Liver (tissue), 9 donors: ENCODE measurements around the gene C9orf50. TPM values are rescaled to one million over a fixed set of nuclear protein-coding genes. Genes with fewer than 3 reads are reported as not detected.

Source experiments
- DNase-seq: peaks from one replicate; pipeline ENCODE4 v3.0.0-alpha.2; 2017; ENCODE audit warnings: low spot score
- H3K27ac ChIP-seq, 2 donors: one replicate each; pipeline ENCODE4 v1.7.0; 2013; ENCODE audit warnings: inconsistent platforms in 2 of 2, low read length in 2 of 2, control low read depth in 1 of 2, low read depth in 1 of 2, mild to moderate bottlenecking in 1 of 2
- H3K27me3 ChIP-seq, 4 donors: one replicate each; pipeline versions ENCODE4 v1.6.1 to v1.7.0; 2013; ENCODE audit warnings: low read length in 3 of 4, inconsistent platforms in 1 of 4, mild to moderate bottlenecking in 1 of 4, moderate library complexity in 1 of 4; ENCODE audit not compliant: control insufficient read depth in 4 of 4, insufficient read depth in 4 of 4
- H3K36me3 ChIP-seq, 4 donors: one replicate each; pipeline versions ENCODE4 v1.6.1 to v1.7.0; 2013; ENCODE audit warnings: low read length in 3 of 4, mild to moderate bottlenecking in 3 of 4, low read depth in 1 of 4, moderate library complexity in 1 of 4; ENCODE audit not compliant: control insufficient read depth in 4 of 4, insufficient read depth in 3 of 4
- H3K4me1 ChIP-seq, 4 donors: one replicate each; pipeline versions ENCODE4 v1.6.1 to v1.7.0; 2013; ENCODE audit warnings: low read length in 3 of 4, mild to moderate bottlenecking in 3 of 4, moderate library complexity in 1 of 4; ENCODE audit not compliant: control insufficient read depth in 4 of 4, insufficient read depth in 4 of 4
- H3K4me3 ChIP-seq, 3 donors: one replicate each; pipeline versions ENCODE4 v1.6.1 to v1.7.0; 2013; ENCODE audit warnings: low read length in 3 of 3, control low read depth in 1 of 3, low read depth in 1 of 3, mild to moderate bottlenecking in 1 of 3
- H3K9ac ChIP-seq, 2 donors: one replicate each; pipeline ENCODE4 v1.7.0; 2013; ENCODE audit warnings: low read length in 2 of 2, mild to moderate bottlenecking in 2 of 2, moderate library complexity in 2 of 2, control low read depth in 1 of 2, low read depth in 1 of 2
- H3K9me3 ChIP-seq, 4 donors: one replicate each; pipeline versions ENCODE4 v1.6.1 to v1.7.0; 2013; ENCODE audit warnings: low read length in 3 of 4; ENCODE audit not compliant: control insufficient read depth in 4 of 4
- ATF3 ChIP-seq: IDR thresholded peaks from 2 replicates; pipeline ENCODE4 v1.6.1; 2016; ENCODE audit warnings: antibody characterized with exemption
- CTCF ChIP-seq: fragments of 150-350 bp; IDR thresholded peaks from 2 replicates; pipeline ENCODE4 v1.5.1; 2017; ENCODE audit warnings: improper control_type of control experiment, low read depth, low read length; ENCODE audit not compliant: missing input control
- EGR1 ChIP-seq, 2 donors: IDR thresholded peaks; 2 replicates each; pipeline ENCODE4 v1.6.1; 2016 to 2018; ENCODE audit warnings: antibody characterized with exemption in 2 of 2, low read depth in 2 of 2
- FOXA1 ChIP-seq: IDR thresholded peaks from 2 replicates; pipeline ENCODE4 v1.6.1; 2016; ENCODE audit warnings: antibody characterized with exemption
- GABPA ChIP-seq, 2 donors: IDR thresholded peaks in 1 of 2; conservative IDR thresholded peaks in 1 of 2; 2 replicates each; pipeline ENCODE4 v1.6.1; 2016; ENCODE audit warnings: antibody characterized with exemption in 2 of 2, mild to moderate bottlenecking in 1 of 2, moderate library complexity in 1 of 2
- HNF4A ChIP-seq, 2 donors: conservative IDR thresholded peaks; 2 replicates each; pipeline ENCODE4 v1.6.1; 2016; ENCODE audit warnings: antibody characterized with exemption in 2 of 2, mild to moderate bottlenecking in 2 of 2
- HNF4G ChIP-seq: IDR thresholded peaks from 2 replicates; pipeline ENCODE4 v1.6.1; 2016; ENCODE audit warnings: antibody characterized with exemption
- JUND ChIP-seq, 2 donors: IDR thresholded peaks; 2 replicates each; pipeline ENCODE4 v1.6.1; 2016; ENCODE audit warnings: antibody characterized with exemption in 2 of 2
- MAX ChIP-seq: IDR thresholded peaks from 2 replicates; pipeline ENCODE4 v1.6.1; 2016; ENCODE audit warnings: antibody characterized with exemption
- NR2F2 ChIP-seq: IDR thresholded peaks from 2 replicates; pipeline ENCODE4 v1.6.1; 2016; ENCODE audit warnings: antibody characterized with exemption
- REST ChIP-seq: IDR thresholded peaks from 2 replicates; pipeline ENCODE4 v1.6.1; 2016; ENCODE audit warnings: antibody characterized with exemption, mild to moderate bottlenecking
- RXRA ChIP-seq, 2 donors: IDR thresholded peaks; 2 replicates each; pipeline ENCODE4 v1.6.1; 2017 to 2018; ENCODE audit warnings: antibody characterized with exemption in 2 of 2, mild to moderate bottlenecking in 1 of 2
- SP1 ChIP-seq: IDR thresholded peaks from 2 replicates; pipeline ENCODE4 v1.6.1; 2018; ENCODE audit warnings: antibody characterized with exemption, mild to moderate bottlenecking
- TAF1 ChIP-seq: conservative IDR thresholded peaks from 2 replicates; pipeline ENCODE4 v1.6.1; 2016; ENCODE audit warnings: antibody characterized with exemption, mild to moderate bottlenecking
- YY1 ChIP-seq: IDR thresholded peaks from 2 replicates; pipeline ENCODE4 v1.6.1; 2016; ENCODE audit warnings: antibody characterized with exemption, mild to moderate bottlenecking
- ZBTB33 ChIP-seq: IDR thresholded peaks from 2 replicates; pipeline ENCODE4 v1.6.1; 2016; ENCODE audit warnings: antibody characterized with exemption
- WGBS: extraction: QIAGEN DNeasy Blood & Tissue Kit; methylation state at CpG from one replicate; pipeline ENCODE4 v1.1.7; 2013; 5-methylcytosine and 5-hydroxymethylcytosine counted together
- polyA plus RNA-seq, 2 donors: library from polyadenylated mRNA; stranded (reverse) in 1 of 2; unstranded in 1 of 2; fragments of 200-250 nt in 1 of 2; fragments of >200 nt in 1 of 2; fragmentation: Nextera tagmentation in 1 of 2; extraction: Ambion mirVana in 1 of 2; gene quantifications; one replicate each; pipeline versions ENCODE4 v1.2.1 to v1.2.3, GENCODE V29; 2013 to 2015
- total RNA-seq, 2 donors: library from RNA; depleted of rRNA; stranded (reverse); fragments of >200 nt; gene quantifications; one replicate each; pipeline ENCODE4 v1.2.3, GENCODE V29; 2014
- donor health status: healthy.
- donor health status: healthy.
- donor health status: healthy.
- donor health status: healthy.
- donor health status: healthy.

C9orf50 gene
- total and polyA plus RNA-seq, 4 donors = 0.23 TPM; not detected in 3

GRCh38 chr9:129666575-129666974 is 45.7 kb upstream of the C9orf50 start:
- TF ChIP-seq CTCF = no peak
- TF ChIP-seq HNF4G = no peak
- no peak for TF ChIP-seq REST
- no peak for TF ChIP-seq ZBTB33
- no peak for TF ChIP-seq TAF1
- no peak for TF ChIP-seq FOXA1
- no peak for TF ChIP-seq HNF4A (conservative IDR thresholded peaks at IDR 0.05)
- TF ChIP-seq JUND (IDR thresholded peaks at IDR 0.05) = no peak
- TF ChIP-seq GABPA (IDR thresholded peaks at IDR 0.05 in 1 of 2, conservative IDR thresholded peaks at IDR 0.05 in 1 of 2) = no peak
- Histone ChIP-seq H3K4me1 (peaks cover 0 to 10% (median 2%) of the 10 kb centered on the region in 4 donors), H3K9ac (no peak overlapping the region), H3K4me3 (peak overlapping the region in 1 of 3 donors; percentile 32), H3K27ac (no peak overlapping the region), H3K36me3 (no peaks in the 10 kb centered on the region), H3K27me3 (peaks cover 0 to 10% (median 1%) of the 10 kb centered on the region in 4 donors), H3K9me3 (no peaks in the 10 kb centered on the region)
- WGBS = 27% methylated on average over 13 of the region's 13 CpGs
- DNase-seq = no peak

- Histone ChIP-seq H3K36me3 (no peaks in the 10 kb centered on the region), H3K9ac (no peak overlapping the region), H3K27me3 (peaks cover 0 to 10% (median 1%) of the 10 kb centered on the region in 4 donors), H3K27ac (no peak overlapping the region), H3K4me3 (peak overlapping the region in 1 of 3 donors; percentile 32), H3K9me3 (no peaks in the 10 kb centered on the region), H3K4me1 (peaks cover 0 to 10% (median 2%) of the 10 kb centered on the region in 4 donors)
- WGBS = 6% methylated on average over 88 of the region's 88 CpGs
- TF ChIP-seq RXRA (IDR thresholded peaks at IDR 0.05) (no peak), EGR1 (IDR thresholded peaks at IDR 0.05; ENCODE audit: low read depth in 2 of 2) (no peak), FOXA1 (no peak), NR2F2 (no peak), YY1 (no peak), SP1 (no peak), REST (no peak), ATF3 (no peak), GABPA (IDR thresholded peaks at IDR 0.05 in 1 of 2, conservative IDR thresholded peaks at IDR 0.05 in 1 of 2) (no peak), JUND (IDR thresholded peaks at IDR 0.05) (no peak), TAF1 (no peak), MAX (no peak), CTCF (no peak)
- no peak for DNase-seq
Measured at GRCh38 chr9:129665814-129666520, 45.1 kb upstream of the C9orf50 start.
